Measurements from ENCODE around the gene PHTF1.

Gene PHTF1

GRCh38 chr1:113768916-113769600, 9.8 kb upstream of the PHTF1 start:
- TF ChIP-seq REST (IDR thresholded peaks at IDR 0.05; ENCODE audit: insufficient read depth in 1 of 2, low read depth in 2 of 2, low read length in 2 of 2) (no peak), FOXP2 (optimal IDR thresholded peaks at IDR 0.05; ENCODE audit: borderline replicate concordance, extremely low read depth, extremely low read length, insufficient read depth) (no peak), POLR2AphosphoS5 (IDR thresholded peaks at IDR 0.05; ENCODE audit: low read depth, low read length) (no peak), SIN3A (IDR thresholded peaks at IDR 0.05; ENCODE audit: borderline replicate concordance, insufficient read depth, low read length) (no peak), TAF1 (IDR thresholded peaks at IDR 0.05; ENCODE audit: borderline replicate concordance, insufficient read depth, low read length) (no peak)

GRCh38 chr1:113765306-113766230, 6.3 kb upstream of the PHTF1 start:
- TF ChIP-seq TAF1 (IDR thresholded peaks at IDR 0.05; ENCODE audit: borderline replicate concordance, insufficient read depth, low read length) (no peak), FOXP2 (optimal IDR thresholded peaks at IDR 0.05; ENCODE audit: borderline replicate concordance, extremely low read depth, extremely low read length, insufficient read depth) (no peak), POLR2AphosphoS5 (IDR thresholded peaks at IDR 0.05; ENCODE audit: low read depth, low read length) (no peak), REST (IDR thresholded peaks at IDR 0.05; ENCODE audit: insufficient read depth in 1 of 2, low read depth in 2 of 2, low read length in 2 of 2) (no peak), SIN3A (IDR thresholded peaks at IDR 0.05; ENCODE audit: borderline replicate concordance, insufficient read depth, low read length) (no peak)

GRCh38 chr1:113763661-113764060, 4.4 kb upstream of the PHTF1 start:
- TF ChIP-seq REST (IDR thresholded peaks at IDR 0.05; ENCODE audit: insufficient read depth in 1 of 2, low read depth in 2 of 2, low read length in 2 of 2) = no peak
- no peak for TF ChIP-seq TAF1 (IDR thresholded peaks at IDR 0.05; ENCODE audit: borderline replicate concordance, insufficient read depth, low read length)
- no peak for TF ChIP-seq FOXP2 (optimal IDR thresholded peaks at IDR 0.05; ENCODE audit: borderline replicate concordance, extremely low read depth, extremely low read length, insufficient read depth)
- no peak for TF ChIP-seq SIN3A (IDR thresholded peaks at IDR 0.05; ENCODE audit: borderline replicate concordance, insufficient read depth, low read length)
- no peak for TF ChIP-seq POLR2AphosphoS5 (IDR thresholded peaks at IDR 0.05; ENCODE audit: low read depth, low read length)

- no peak for TF ChIP-seq REST (IDR thresholded peaks at IDR 0.05; ENCODE audit: insufficient read depth in 1 of 2, low read depth in 2 of 2, low read length in 2 of 2)
- no peak for TF ChIP-seq FOXP2 (optimal IDR thresholded peaks at IDR 0.05; ENCODE audit: borderline replicate concordance, extremely low read depth, extremely low read length, insufficient read depth)
- TF ChIP-seq POLR2AphosphoS5 (IDR thresholded peaks at IDR 0.05; ENCODE audit: low read depth, low read length) = no peak
- TF ChIP-seq TAF1 (IDR thresholded peaks at IDR 0.05; ENCODE audit: borderline replicate concordance, insufficient read depth, low read length) = no peak
These were observed 2.7 kb upstream of the PHTF1 start for GRCh38 chr1:113761937-113762336.
